GM19463 (cell line): ENCODE results near the gene MRPS11.
"Not testable (repeated sequence)": the region's sequence is repeated elsewhere in the genome, so short reads cannot be mapped to it uniquely, and the experiment has no call there.

Experiments
- ATAC-seq: cut with Tn5 transposase; IDR thresholded peaks from one replicate; pipeline ENCODE4 v1.9.1; 2021; ENCODE audit warnings: mild to moderate bottlenecking, moderate library complexity; ENCODE audit not compliant: unreplicated experiment

MRPS11 gene

GRCh38 chr15:88467073-88467934, at the start of gene MRPS11, which contains the start of gene MRPL46:
MRPS11 (plus strand) TSS chr15:88467708; CDS start chr15:88467718, 10 bp downstream.
MRPL46 (minus strand) TSS chr15:88467388; CDS start chr15:88467377, 11 bp downstream.
- peak; percentile 89 for ATAC-seq

- ATAC-seq = peak; percentile 47
Observed at GRCh38 chr15:88419830-88420229, 47.7 kb upstream of the MRPS11 start.

GRCh38 chr15:88423331-88423730, 44.2 kb upstream of the MRPS11 start:
- no peak for ATAC-seq

- no peak for ATAC-seq
Observed at GRCh38 chr15:88426304-88426703, 41.2 kb upstream of the MRPS11 start.

GRCh38 chr15:88428053-88428452, 39.5 kb upstream of the MRPS11 start:
- ATAC-seq = no peak

DNA sequence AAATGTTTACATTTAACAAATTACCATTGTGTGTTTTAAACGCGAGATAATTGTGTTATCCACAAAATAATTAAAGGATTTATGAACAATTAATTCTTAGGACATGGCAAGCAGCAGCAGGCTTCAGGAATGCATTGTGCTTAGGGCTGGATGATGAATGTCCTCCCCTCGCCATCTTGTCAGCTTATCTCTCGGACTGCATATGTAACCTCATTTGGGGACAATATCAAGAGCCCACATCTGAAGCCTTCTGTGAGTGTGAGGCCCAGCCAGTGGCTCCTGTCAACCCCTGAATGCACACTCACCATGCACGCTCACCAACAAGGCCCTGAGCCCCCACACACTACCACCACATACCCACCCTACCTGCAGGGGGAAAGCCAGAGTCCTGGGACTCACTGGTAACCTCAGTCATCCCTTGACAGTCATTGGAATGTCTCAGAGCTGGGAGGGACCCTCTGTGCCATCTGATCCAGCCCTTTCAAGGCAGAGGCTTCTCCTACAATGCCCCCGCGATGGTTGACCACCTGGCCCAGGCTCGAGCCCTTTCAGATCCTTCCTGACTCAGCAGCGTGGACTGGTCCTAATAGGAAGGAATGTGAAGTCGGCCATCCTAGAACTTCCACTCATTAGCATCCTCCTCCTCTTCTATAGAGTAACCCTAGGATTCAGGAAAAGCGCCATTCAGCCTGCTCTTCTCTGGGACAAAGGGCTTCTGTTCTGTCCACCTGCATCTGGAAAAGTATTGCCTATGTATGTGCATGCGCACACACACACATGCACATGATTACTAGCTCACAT, 38.5 kb upstream of the MRPS11 start:
- no peak for ATAC-seq

DNA sequence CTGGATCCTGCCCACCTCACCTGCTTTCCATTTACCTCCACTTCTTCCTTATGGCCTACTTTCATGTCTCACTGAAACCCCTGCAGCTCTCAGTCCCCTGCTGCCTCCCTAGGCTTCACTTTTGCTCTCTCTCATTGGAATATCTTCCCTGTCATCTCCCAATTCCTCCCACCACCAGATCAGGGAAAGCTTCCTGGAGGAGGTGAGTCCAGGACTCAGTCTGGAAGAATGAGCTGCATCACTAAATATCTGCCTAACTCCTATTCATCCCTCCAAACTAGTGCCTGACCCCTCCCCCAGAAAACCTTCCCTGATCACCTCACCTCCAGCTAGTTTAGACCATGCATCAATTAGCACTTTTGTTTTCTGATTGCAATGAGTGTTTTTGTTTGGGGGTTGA, 37.5 kb upstream of the MRPS11 start:
- ATAC-seq = no peak

DNA sequence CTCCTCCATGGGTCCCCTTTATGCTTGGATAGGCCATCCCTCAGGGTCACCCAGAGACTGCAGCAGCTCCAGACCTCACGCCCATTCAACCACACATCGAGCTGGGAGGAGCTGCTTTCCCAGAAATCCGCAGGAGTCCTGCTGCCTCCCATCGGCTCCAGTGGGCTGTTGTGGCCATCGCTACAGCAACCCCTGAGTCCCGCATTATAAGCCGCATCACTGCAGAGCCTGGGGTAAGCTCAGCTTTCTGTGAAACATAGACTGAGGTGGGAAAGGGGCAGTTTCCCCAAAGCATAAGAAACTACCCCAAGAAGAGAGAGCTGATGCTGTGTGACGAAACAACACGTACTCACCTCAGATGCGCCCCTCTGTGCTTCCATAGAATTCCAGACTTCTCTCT, 36.1 kb upstream of the MRPS11 start:
- no peak for ATAC-seq

GRCh38 chr15:88433046-88433685, 34.3 kb upstream of the MRPS11 start:
- no peak for ATAC-seq

DNA sequence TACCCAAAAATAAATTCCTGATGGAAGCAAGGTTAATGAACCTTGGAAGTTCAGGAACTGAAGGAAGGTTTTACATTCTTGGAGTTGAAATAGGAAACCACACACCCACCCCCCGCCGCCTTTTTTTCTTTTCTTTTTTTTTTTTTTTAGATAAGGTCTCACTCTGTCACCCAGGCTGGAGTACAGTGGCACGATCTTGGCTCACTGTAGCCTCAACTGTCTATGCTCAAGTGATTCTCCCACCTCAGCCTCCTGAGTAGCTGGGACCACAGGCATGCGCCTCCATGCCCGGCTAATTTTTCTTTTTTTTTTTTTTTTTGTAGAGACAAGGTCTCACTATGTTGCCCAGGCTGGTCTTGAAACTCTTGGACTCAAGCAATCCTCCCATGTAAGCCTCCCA, 33.4 kb upstream of the MRPS11 start:
- ATAC-seq = not testable (repeated sequence)

DNA sequence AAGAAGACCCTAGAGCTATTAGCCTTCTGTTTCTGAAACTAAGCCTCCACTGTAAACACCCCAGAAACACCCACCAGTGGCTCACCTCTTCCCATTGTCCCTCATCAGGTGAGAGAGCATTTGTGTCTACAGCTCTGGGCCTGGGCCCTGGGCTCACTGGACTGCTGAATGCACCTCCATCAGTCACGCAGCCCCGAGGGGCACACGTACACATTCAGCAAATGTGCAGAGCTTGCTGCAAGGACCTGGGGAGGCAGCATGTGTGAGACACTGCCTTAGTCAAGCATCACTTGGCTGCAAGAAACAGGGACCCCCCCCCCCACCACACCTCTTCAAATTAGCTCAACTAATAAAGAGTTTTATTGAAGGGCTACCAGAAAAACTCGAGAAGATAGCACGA, 29.3 kb upstream of the MRPS11 start:
- no peak for ATAC-seq

DNA sequence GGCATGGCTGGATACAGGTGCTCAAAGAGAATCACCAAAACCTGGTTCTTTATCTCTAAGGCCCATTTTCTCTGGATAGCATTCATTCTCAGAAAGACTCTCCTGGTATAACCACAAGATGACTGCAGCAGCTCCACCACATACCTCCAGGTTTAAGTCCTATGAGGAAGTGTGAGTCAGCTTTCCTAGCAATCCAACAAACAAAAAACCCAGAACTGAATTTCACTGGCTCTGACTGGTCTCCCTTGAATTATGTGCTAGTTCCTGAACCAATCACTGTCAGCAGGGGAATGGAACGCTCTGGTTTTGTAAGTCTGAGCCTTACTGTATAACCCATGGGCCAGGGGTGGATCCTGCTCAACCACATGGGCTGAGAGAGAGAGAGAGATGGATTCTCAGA, 27.5 kb upstream of the MRPS11 start:
- no peak for ATAC-seq

DNA sequence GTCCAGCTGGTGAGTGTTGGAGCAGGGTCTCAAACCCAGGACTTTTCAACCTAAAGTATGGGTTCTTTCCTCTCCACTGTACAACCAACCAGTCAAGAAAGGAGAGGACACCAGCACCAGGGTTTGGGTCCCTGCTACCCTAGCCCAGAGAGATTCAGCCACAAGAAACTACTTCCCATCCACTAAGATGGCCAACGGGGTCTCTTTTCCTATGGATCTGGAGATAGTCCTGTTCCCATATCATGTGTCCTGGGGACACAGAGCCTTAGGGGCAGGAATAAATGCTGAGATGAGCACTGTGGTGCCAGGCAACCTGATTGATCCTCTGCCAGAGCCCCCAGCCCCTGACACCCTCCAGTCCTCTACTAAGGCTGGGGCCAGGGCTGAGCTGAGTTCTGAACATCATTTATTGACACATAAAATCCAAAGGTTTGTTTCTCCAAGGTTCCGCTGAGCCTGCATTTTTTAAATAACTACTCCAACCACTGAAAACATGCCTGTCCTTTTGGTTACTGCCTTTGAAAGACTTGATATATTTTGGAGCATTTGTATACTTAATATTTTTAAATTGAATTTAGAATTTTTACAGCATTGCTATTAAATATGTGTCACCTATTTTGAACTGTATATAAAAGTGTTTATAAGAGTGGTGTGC, 26.3 kb upstream of the MRPS11 start:
- no peak for ATAC-seq

GRCh38 chr15:88447206-88447605, 20.3 kb upstream of the MRPS11 start:
- no peak for ATAC-seq

DNA sequence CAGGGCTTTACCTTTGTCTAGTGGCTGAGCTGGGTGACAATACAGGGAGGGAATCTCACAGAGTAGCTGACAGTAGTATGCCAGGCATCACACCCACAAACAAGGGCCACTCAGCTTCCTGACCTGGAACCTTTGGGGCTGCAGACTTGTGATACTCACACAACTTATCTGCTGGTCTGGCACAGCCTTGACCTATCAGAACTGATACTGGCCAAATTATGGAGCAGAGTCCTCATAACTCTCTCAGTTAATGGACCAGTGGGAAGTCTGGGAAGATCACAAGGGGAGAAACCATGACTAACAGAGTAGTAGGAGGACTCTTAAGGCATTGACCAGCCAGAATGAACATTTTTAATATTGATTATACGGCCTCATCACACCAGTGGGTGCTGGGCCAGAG, 19.8 kb upstream of the MRPS11 start:
- ATAC-seq = no peak

GRCh38 chr15:88448991-88449461, 18.5 kb upstream of the MRPS11 start:
- ATAC-seq = no peak

- ATAC-seq = no peak
Observed at GRCh38 chr15:88449581-88449980, 17.9 kb upstream of the MRPS11 start.

DNA sequence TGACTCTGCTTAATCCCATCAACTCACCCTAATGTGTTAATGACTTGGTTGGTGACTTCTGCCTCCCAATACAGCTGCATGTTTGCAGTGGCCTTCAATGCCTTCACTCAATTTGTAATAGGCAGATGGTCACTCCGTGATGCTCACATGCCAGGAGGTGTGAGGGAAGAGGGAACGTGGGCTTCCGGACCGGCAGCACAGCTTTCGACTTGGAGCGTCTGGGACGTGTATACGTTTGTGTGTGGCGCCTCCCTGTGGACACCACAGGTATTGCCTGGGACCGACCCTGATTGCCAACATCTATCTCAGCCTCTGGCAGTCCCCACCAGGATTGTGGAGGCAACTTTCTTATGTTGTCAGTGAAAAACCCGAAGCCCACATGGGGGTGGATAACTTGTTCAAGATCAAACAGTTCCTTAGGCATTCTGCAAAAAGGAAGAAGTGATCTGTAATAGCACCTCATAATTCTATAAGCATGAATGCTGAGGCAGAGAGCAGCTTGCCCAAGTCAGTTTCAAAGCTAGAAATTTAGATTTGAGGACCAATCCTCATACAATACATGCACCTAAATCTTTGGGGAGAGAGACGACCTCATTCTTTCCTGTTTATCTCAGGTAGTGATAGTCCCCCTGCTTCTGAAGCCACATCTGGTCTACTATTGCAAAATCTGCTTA, 17.2 kb upstream of the MRPS11 start:
- no peak for ATAC-seq

DNA sequence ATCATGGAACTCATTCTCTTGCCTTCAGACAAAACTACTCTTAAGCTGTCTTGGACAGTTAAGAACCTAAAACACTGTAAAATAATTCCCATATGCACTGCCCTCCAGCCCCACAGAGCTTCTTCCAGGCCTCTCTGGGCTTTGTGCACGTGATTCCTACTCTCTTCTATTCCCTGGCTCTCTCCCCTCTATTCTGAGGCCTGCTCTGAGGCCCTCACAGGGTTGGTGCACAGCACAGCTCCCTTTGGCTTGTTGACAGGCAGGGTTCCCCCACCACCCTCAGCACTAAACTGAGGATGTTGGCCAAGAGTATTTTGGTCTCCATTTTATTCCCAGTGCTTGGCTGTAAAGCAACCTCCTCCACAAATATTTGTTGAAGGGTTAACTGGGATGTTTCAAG, 13.9 kb upstream of the MRPS11 start:
- ATAC-seq = no peak

GRCh38 chr15:88454236-88454635, 13.3 kb upstream of the MRPS11 start:
- no peak for ATAC-seq
